ENCODE data around the gene ADGRG2. TPM values are rescaled to one million over a fixed set of nuclear protein-coding genes. Genes with fewer than 3 reads are reported as not detected.

ADGRG2 gene, protein sequence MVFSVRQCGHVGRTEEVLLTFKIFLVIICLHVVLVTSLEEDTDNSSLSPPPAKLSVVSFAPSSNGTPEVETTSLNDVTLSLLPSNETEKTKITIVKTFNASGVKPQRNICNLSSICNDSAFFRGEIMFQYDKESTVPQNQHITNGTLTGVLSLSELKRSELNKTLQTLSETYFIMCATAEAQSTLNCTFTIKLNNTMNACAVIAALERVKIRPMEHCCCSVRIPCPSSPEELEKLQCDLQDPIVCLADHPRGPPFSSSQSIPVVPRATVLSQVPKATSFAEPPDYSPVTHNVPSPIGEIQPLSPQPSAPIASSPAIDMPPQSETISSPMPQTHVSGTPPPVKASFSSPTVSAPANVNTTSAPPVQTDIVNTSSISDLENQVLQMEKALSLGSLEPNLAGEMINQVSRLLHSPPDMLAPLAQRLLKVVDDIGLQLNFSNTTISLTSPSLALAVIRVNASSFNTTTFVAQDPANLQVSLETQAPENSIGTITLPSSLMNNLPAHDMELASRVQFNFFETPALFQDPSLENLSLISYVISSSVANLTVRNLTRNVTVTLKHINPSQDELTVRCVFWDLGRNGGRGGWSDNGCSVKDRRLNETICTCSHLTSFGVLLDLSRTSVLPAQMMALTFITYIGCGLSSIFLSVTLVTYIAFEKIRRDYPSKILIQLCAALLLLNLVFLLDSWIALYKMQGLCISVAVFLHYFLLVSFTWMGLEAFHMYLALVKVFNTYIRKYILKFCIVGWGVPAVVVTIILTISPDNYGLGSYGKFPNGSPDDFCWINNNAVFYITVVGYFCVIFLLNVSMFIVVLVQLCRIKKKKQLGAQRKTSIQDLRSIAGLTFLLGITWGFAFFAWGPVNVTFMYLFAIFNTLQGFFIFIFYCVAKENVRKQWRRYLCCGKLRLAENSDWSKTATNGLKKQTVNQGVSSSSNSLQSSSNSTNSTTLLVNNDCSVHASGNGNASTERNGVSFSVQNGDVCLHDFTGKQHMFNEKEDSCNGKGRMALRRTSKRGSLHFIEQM
- total RNA-seq (1.6 and 2.9 TPM in 2 replicates), polyA plus RNA-seq (1.4 and 3.1 TPM in 2 replicates)

DNA sequence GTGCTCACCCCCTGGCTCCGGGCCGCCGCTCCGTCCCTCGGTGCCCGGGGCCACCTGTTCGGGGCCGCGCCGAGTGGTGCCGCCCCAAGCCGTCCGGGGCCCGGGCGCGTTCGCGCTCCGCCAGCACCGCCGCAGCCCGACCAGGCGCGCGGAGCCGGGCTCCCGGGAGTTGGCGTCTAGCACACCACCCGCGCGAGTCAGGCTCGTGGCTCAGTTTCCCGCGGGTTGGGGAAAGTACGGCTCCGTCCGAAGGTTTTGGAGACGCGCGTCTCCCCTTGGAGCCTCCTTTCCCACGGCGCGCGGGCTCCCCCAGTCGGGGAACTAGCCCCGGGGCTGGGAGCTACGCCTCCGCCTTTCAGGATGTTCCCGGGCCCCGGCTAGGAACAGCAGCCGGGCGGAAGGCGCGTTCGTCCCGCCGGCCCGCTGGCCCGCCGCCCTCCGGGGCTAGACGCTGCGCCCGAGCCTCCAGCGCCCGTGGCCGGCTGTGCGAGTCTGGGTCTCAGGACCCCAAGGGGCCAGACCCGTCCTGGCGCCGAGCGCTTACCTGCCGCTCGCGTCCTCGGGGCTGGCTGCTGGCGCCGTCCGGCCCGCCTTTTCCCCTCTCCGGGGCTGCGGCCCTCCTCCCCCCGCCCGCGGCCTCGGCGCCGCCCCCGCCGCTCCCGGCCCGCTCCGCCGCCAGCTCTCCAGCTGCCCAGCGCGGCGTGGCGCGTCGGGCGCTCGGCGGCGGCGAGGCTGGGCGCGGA lies at the start of gene ADGRG2:
Gene ADGRG2 (minus strand): TSS at position 571 of the 743 bp plus-strand sequence. CDS start 53,634 bp downstream, outside the sequence.
- no peaks in the 10 kb centered on the region for H3K36me3 ChIP-seq
- H3K4me3 ChIP-seq = peak within 1 kb of the TSS; percentile 43
- H3K4me1 ChIP-seq (ENCODE audit: low read depth) = no peaks in the 10 kb centered on the region
- H3K27ac ChIP-seq = no peak within 1 kb of the TSS
- DNase-seq (ENCODE audit: low read depth in 1 of 2, low spot score in 1 of 2) = peak; percentile 24 to 55
- no peaks in the 10 kb centered on the region for H3K9me3 ChIP-seq (ENCODE audit: low read depth)
- H3K27me3 ChIP-seq = peaks cover 50% of the 10 kb centered on the region
- TF ChIP-seq, protein P1, sequence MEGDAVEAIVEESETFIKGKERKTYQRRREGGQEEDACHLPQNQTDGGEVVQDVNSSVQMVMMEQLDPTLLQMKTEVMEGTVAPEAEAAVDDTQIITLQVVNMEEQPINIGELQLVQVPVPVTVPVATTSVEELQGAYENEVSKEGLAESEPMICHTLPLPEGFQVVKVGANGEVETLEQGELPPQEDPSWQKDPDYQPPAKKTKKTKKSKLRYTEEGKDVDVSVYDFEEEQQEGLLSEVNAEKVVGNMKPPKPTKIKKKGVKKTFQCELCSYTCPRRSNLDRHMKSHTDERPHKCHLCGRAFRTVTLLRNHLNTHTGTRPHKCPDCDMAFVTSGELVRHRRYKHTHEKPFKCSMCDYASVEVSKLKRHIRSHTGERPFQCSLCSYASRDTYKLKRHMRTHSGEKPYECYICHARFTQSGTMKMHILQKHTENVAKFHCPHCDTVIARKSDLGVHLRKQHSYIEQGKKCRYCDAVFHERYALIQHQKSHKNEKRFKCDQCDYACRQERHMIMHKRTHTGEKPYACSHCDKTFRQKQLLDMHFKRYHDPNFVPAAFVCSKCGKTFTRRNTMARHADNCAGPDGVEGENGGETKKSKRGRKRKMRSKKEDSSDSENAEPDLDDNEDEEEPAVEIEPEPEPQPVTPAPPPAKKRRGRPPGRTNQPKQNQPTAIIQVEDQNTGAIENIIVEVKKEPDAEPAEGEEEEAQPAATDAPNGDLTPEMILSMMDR (IDR thresholded peaks at IDR 0.05; ENCODE audit: low read depth, low read length) = peak; percentile 8

DNA sequence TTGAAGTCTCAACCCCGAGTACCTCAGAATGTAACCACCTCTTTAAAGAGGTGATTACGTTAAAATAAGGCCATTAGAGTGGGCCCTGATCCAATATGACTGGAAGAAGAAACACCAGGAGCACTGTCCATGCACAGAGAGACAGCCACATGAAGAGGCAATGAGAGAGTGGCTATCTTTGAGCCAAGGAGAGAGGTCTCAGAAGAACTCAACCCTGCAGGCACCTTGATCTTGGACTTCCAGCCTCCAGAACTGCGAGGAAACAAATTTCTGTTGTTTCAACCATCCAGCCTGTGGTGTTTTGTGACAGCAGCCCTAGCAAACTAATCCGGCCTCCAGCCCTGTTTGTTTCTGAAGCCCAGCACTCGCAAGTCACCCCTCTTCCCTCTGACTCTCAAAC lies 46.3 kb upstream of the ADGRG2 start:
- Histone ChIP-seq H3K4me3 (no peak overlapping the region), H3K27ac (no peak overlapping the region), H3K4me1 (ENCODE audit: low read depth) (no peaks in the 10 kb centered on the region), H3K36me3 (no peaks in the 10 kb centered on the region), H3K9me3 (ENCODE audit: low read depth) (no peaks in the 10 kb centered on the region), H3K27me3 (no peaks in the 10 kb centered on the region)
- no peak for DNase-seq (ENCODE audit: low read depth in 1 of 2, low spot score in 1 of 2)
- TF ChIP-seq, protein P1 (IDR thresholded peaks at IDR 0.05; ENCODE audit: low read depth, low read length) = no peak

DNA sequence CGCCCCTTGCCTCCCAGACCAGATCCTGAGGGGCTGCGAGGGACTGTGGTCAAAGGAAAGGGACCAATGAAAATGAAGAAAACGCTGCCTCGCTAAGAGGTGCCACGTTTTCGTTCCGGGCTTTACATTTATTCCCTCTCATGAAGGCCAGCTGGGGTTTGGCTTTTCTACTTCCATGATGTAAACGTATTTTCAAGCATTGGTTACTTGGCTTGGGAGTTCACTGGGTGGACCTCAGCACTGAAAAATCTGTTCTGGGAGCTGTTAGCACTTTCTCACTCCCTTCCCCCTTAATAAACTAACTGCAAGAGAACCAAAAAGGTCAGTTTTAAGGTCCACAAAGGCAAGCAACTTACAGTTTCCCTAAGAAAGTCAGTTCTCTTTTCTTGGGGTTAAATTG lies 40.6 kb upstream of the ADGRG2 start:
- TF ChIP-seq, protein P1 (IDR thresholded peaks at IDR 0.05; ENCODE audit: low read depth, low read length) = no peak
- no peak overlapping the region for H3K27ac ChIP-seq
- H3K4me1 ChIP-seq (ENCODE audit: low read depth) = no peaks in the 10 kb centered on the region
- no peaks in the 10 kb centered on the region for H3K27me3 ChIP-seq
- no peak overlapping the region for H3K4me3 ChIP-seq
- DNase-seq (ENCODE audit: low read depth in 1 of 2, low spot score in 1 of 2) = no peak
- no peaks in the 10 kb centered on the region for H3K9me3 ChIP-seq (ENCODE audit: low read depth)
- H3K36me3 ChIP-seq = no peaks in the 10 kb centered on the region

DNA sequence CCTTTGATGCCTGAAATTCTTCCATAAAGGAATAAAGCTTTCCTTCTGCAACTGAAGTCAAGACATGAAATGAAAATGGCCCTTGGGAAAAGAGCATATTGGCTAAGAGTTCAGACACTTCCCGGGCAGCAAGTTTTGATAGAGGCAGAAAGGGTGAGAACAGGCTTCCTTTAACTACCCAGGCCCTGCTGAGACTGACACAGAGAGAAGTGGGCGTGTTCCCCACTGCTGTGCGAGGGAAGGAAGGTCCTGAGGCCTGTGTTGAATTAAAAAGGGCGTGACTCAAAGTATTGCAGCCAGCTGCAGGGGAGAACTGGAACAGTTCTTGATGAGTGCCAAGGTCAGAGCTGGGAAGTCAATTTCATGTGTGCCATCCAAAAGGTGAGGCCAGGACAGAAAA lies 33.9 kb upstream of the ADGRG2 start:
- Histone ChIP-seq H3K36me3 (no peaks in the 10 kb centered on the region), H3K9me3 (ENCODE audit: low read depth) (no peaks in the 10 kb centered on the region), H3K27me3 (no peaks in the 10 kb centered on the region), H3K27ac (no peak overlapping the region), H3K4me3 (no peak overlapping the region), H3K4me1 (ENCODE audit: low read depth) (no peaks in the 10 kb centered on the region)
- TF ChIP-seq, protein P1 (IDR thresholded peaks at IDR 0.05; ENCODE audit: low read depth, low read length) = no peak
- peak in 1 of 2 donors; percentile 1 for DNase-seq (ENCODE audit: low read depth in 1 of 2, low spot score in 1 of 2)

DNA sequence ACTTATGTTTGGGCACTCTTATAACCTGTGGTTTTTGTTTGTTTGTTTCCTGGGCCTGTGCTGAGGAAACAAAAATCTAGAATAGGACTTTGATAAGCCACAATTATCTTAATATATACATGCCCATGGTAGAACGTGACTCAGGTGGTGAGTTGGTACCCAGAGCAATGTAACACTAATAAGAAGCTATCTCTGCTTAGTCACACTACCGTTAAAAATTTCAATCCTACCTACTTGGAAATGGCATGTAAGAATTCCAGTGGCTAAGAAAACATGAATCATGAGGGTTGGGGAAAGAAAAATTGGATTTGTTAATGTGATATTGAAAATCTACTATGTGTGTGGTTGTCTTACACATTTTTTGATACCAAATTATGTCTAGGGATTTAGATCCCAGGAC lies 30.5 kb upstream of the ADGRG2 start:
- Histone ChIP-seq H3K4me1 (ENCODE audit: low read depth) (no peaks in the 10 kb centered on the region), H3K9me3 (ENCODE audit: low read depth) (no peaks in the 10 kb centered on the region), H3K36me3 (no peaks in the 10 kb centered on the region), H3K4me3 (no peak overlapping the region), H3K27ac (no peak overlapping the region), H3K27me3 (no peaks in the 10 kb centered on the region)
- TF ChIP-seq, protein P1 (IDR thresholded peaks at IDR 0.05; ENCODE audit: low read depth, low read length) = no peak
- DNase-seq (ENCODE audit: low read depth in 1 of 2, low spot score in 1 of 2) = no peak
